T-helper 22 cell (primary cell): ENCODE measurements around the gene TRIM31.

ENCODE experiments used
- DNase-seq: peaks from one replicate; pipeline ENCODE4 v3.0.0-alpha.2; 2020; ENCODE audit warnings: low read depth

Gene TRIM31

GRCh38 chr6:30113003-30113759, at the start of gene TRIM31:
Gene TRIM31 (minus strand): TSS chr6:30113090. CDS start chr6:30112805, 285 bp downstream.
- DNase-seq, result no peak

DNA sequence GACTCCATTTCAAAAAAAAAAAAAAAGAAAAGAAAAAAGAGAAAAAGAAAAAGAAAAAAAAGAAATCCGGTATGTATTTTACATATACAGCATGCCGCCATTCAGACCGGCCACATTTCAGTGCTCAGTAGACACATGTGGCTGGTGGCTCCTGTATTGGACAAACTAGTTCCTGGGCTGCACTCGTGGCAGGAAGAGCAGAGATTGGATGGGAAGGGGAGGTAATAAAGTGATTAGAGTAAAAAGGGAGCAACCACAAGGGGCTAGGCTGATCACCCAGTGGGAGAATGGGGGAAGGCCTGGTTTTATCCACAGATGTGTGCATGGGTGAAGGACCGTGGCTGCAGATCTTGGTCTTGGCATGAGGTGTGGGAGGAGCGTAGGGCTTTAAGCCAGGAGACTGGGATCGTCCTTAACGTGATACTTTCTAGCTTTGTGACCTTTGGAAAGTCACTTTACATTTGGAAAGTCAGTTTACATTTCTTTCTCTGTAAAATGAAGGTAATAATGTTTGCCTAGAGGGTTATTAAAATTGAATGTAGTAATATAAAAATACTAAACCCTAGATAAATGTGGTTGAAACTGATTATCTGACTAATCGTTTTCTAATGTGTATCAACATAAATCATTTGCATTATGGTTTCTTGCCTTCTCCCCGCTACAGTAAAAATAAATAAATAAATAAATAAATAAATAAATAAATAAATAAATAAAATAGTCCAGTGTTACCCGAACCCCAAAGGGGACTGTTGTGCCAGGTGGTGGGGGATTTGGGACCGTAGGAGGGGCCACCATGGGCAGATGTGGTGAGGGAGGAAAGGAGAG, 49.6 kb upstream of the TRIM31 start:
- DNase-seq, result no peak

GRCh38 chr6:30160785-30161531, 48.1 kb upstream of the TRIM31 start, which contains the start of gene TRIM10:
Gene TRIM10 (minus strand): TSS chr6:30161211. CDS start chr6:30160858, 353 bp downstream.
- DNase-seq, result no peak

DNA sequence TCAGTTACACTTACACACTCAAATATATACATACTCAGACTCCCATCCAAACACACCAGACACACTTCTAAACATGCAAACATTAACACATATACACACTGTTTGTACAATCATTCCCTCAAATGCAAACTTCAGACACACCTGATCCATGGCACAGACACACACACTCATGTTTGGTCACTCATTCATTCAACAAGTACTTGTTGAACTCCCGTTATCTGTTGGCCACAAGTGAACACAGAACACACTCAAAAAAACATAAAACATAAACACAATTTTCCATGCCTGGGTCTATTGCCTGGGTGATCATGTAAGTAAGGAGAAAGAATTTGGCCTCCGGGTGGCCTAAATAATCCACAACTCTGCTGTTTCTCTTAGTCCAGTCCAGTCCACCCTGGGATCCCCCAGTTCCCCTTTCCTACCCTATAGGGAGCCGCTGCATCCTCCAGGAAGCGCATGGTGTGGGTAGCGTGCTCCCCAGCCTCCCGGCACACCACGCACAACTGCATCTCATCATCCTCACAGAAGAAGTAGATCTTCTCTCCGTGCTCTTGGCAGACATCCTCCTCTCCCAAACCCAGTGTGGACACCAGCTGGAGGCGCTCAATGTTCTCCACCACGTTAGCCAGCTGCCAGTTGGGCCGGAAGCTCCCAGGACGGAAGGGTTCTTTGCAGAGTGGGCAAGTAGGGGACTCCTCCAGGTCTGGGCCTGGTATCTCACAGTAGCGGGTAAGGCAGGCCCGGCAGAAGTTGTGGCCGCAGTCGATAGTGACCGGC, 47.3 kb upstream of the TRIM31 start:
- no peak for DNase-seq

- DNase-seq, result no peak
Measured at GRCh38 chr6:30158475-30159040, 45.7 kb upstream of the TRIM31 start.

DNA sequence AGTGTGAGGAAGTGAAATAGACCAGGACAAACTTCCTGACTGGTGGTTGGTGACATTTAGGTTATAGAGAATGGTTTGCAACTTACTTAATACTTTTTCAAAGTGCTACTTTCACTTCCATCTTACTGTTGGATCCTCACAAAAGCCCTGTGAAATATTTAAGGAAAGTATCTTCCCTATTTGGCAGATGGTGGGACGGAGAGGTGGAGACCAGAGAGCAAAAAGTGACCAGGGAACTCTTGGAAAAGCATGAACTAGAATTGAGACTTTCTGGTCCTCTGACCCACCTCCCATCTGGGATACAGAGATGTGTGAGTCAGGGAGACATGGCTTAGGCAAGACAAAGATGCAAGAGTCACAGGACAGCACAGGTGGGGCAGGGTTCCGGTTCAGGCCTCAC, 45.1 kb upstream of the TRIM31 start:
- DNase-seq, result no peak

DNA sequence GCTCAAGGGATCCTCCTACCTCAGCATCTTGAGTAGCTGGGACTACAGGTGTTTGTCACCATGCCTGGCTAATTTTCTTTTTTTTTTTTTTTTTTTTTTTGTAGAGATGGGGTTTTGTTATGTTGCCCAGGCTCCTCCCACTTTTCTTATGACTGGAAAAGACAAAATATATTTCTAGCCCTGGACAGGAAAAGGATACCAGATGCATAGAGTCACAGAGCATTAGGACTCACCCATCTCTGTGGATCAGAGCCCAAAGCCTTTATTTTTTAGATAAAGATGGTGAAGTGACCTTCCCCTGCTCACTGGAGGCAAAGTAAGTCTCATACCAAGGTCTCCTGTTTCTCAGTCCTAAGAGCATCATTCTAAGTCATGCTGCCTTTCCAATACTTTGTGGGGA, 44.7 kb upstream of the TRIM31 start:
- no peak for DNase-seq

- DNase-seq, result no peak
Measured at GRCh38 chr6:30156774-30157173, 43.9 kb upstream of the TRIM31 start.

GRCh38 chr6:30156262-30156599, 43.3 kb upstream of the TRIM31 start:
- no peak for DNase-seq

- DNase-seq, result no peak
Measured at GRCh38 chr6:30155520-30156261, 42.8 kb upstream of the TRIM31 start.

- no peak for DNase-seq
Measured at GRCh38 chr6:30154709-30155519, 42.0 kb upstream of the TRIM31 start.

- DNase-seq, result no peak
Measured at GRCh38 chr6:30154061-30154460, 41.2 kb upstream of the TRIM31 start.

- DNase-seq, result no peak
Measured at GRCh38 chr6:30152910-30153610, 40.2 kb upstream of the TRIM31 start.

- no peak for DNase-seq
Measured at GRCh38 chr6:30152016-30152673, 39.3 kb upstream of the TRIM31 start.

DNA sequence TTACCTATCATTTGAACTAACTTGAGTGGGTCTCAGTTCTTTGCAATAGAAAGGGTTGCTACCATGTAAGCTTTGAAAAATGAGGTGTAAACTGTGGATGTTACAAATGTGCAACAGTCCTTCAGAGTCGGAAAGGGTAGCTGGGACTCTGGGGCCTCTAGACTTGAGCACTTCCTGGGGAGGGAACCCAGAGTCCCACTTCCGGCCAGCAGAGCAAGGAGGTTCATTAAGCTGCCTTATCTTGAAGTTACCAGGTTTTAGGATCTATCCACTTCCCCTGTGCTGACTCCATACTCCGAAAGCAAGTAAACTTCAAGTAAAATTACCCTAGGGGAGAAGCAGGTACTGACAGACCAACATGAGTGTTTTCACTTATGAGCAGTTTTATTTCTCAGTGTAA, 38.7 kb upstream of the TRIM31 start:
- no peak for DNase-seq

DNA sequence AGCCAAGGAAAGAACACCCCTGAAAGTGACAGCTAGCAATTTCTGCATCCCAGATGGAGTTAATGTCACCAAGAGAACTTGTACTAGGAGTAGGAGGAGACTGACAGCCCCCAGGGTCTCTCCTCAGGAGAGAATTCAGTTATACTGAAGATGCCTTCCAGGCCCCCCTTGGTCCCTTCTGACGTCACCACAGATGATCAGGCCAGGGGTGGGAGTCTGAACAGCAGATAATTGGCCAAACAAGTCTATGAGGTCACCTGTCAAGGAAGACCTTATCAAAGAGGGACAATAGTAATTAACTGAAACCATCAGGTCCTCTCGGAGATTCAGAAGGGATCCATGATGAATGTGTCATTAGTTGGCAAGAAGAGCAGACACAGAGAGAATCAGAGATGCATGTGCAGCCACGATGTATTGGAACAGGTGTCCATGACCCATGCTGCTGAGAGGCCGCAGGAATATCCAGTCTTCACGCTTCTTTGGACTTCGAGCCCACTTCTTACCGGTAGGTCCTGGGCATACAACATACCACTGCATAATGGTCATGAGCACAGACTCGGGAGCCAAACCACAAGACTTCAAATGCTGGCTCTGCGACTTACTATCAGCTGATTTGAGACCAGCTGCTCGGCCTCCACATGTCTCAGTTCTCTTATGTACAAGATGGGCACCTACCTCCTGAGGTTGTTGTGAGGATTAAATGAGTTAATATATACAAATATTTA, 37.9 kb upstream of the TRIM31 start:
- no peak for DNase-seq

GRCh38 chr6:30149858-30150550, 37.1 kb upstream of the TRIM31 start:
- DNase-seq, result no peak
